Endothelial cell of umbilical vein (primary cell): ENCODE results near the gene ANKRD34A. TPM values are rescaled to one million over a fixed set of nuclear protein-coding genes. Genes with fewer than 3 reads are reported as not detected.

ENCODE experiments used
- BruUV-seq: library from RNA; stranded (reverse); fragments of 400-500 nt; replicated peaks from 2 replicates; lab custom pipeline; 2021; lab: Mats Ljungman, UMichigan
- CTCF ChIA-PET: fragments of 300-600, 350-600 bp; sonication (Branson Sonifier 250); formaldehyde crosslinking; loops from one replicate; lab custom pipeline; 2021; ENCODE audit warnings: antibody characterized with exemption, inconsistent platforms; lab: Charles Lee
- POLR2A ChIA-PET: fragments of 300-600, 350-600 bp; sonication (Branson Sonifier 250); formaldehyde crosslinking; loops from one replicate; lab custom pipeline; 2021; ENCODE audit warnings: antibody characterized with exemption, inconsistent platforms; lab: Charles Lee
- DNase-seq: peaks from one replicate; pipeline ENCODE4 v3.0.0-alpha.2; 2011; ENCODE audit warnings: low read depth, low spot score
- FAIRE-seq: peaks from 2 replicates; lab custom pipeline; 2011; peaks lifted over from hg19 to GRCh38; lab: Jason Lieb, UNC
- H2AFZ ChIP-seq: 2 replicates; pipeline ENCODE4 v1.6.0; 2012; ENCODE audit warnings: low read depth, low read length, control low read depth, inconsistent platforms
- H3K27ac ChIP-seq: 2 replicates; pipeline ENCODE4 v1.5.1; 2011; ENCODE audit warnings: low read depth, mild to moderate bottlenecking, control low read depth, low read length, moderate library complexity; ENCODE audit not compliant: insufficient read depth
- H3K27me3 ChIP-seq, 2 experiments: 2 replicates each; pipeline versions ENCODE4 v1.6.0 to v1.6.1; 2011; ENCODE audit warnings: low read length in 2 of 2, mixed read lengths in 1 of 2; ENCODE audit not compliant: control insufficient read depth in 2 of 2, insufficient read depth in 2 of 2
- H3K36me3 ChIP-seq, 2 experiments: 2 replicates in 1 of 2; 3 replicates in 1 of 2; pipeline ENCODE4 v1.5.1; 2011; ENCODE audit warnings: low read length in 2 of 2, mild to moderate bottlenecking in 1 of 2, moderate library complexity in 1 of 2; ENCODE audit not compliant: control insufficient read depth in 2 of 2, insufficient read depth in 2 of 2; ENCODE audit errors: extremely low read depth in 1 of 2
- H3K4me1 ChIP-seq: 3 replicates; pipeline ENCODE4 v1.5.1; 2011; ENCODE audit warnings: mild to moderate bottlenecking, low read length; ENCODE audit not compliant: control insufficient read depth, insufficient read depth; ENCODE audit errors: extremely low read depth
- H3K4me2 ChIP-seq: 2 replicates; pipeline ENCODE4 v1.6.1; 2011; ENCODE audit warnings: low read length, control low read depth, mixed read lengths; ENCODE audit not compliant: insufficient read depth
- H3K4me3 ChIP-seq, 3 experiments: fragments of 200-600 bp in 1 of 3; sonication (generic), shearing (Covaris generic) in 1 of 3; replicated peaks in 1 of 3; 2 replicates each; pipeline ENCODE4 v1.5.1; 2011 to 2016; ENCODE audit warnings: control low read depth in 3 of 3, low read length in 3 of 3, mild to moderate bottlenecking in 2 of 3, inconsistent platforms in 1 of 3, low read depth in 1 of 3, moderate library complexity in 1 of 3; ENCODE audit not compliant: insufficient read depth in 1 of 3
- H3K79me2 ChIP-seq: 2 replicates; pipeline ENCODE4 v1.6.0; 2012; ENCODE audit warnings: low read length, inconsistent platforms; ENCODE audit not compliant: control insufficient read depth, insufficient read depth
- H3K9ac ChIP-seq: replicated peaks from 2 replicates; pipeline ENCODE3; 2011; ENCODE audit warnings: low read length, control low read depth; ENCODE audit not compliant: insufficient read depth; ENCODE audit errors: extremely low read depth
- H3K9me1 ChIP-seq: replicated peaks from 3 replicates; pipeline ENCODE4 v1.6.0; 2011; ENCODE audit warnings: mild to moderate bottlenecking, low read length; ENCODE audit not compliant: control insufficient read depth, insufficient read depth; ENCODE audit errors: extremely low read depth
- H3K9me3 ChIP-seq: replicated peaks from 2 replicates; pipeline ENCODE4 v1.5.1; 2012; ENCODE audit warnings: low read length, inconsistent platforms; ENCODE audit not compliant: control insufficient read depth, insufficient read depth
- H4K20me1 ChIP-seq: replicated peaks from 2 replicates; pipeline ENCODE3; 2011; ENCODE audit warnings: mild to moderate bottlenecking, low read length; ENCODE audit not compliant: control insufficient read depth, insufficient read depth; ENCODE audit errors: extremely low read depth
- EZH2 ChIP-seq: IDR thresholded peaks from 2 replicates; pipeline ENCODE4 v1.6.1; 2012; ENCODE audit warnings: borderline replicate concordance, low read depth, mild to moderate bottlenecking, moderate library complexity, low read length, inconsistent platforms; ENCODE audit not compliant: severe bottlenecking
- FOS ChIP-seq: IDR thresholded peaks from 2 replicates; pipeline ENCODE4 v1.6.1; 2011; ENCODE audit warnings: mild to moderate bottlenecking, low read length, moderate library complexity, borderline replicate concordance; ENCODE audit not compliant: insufficient read depth
- GATA2 ChIP-seq: IDR thresholded peaks from 2 replicates; pipeline ENCODE4 v1.7.0; 2011; ENCODE audit warnings: low read depth, mild to moderate bottlenecking, moderate library complexity, mixed read lengths, low read length; ENCODE audit not compliant: insufficient read length, insufficient read depth
- JUN ChIP-seq: IDR thresholded peaks from 2 replicates; pipeline ENCODE4 v1.6.1; 2011; ENCODE audit warnings: borderline replicate concordance, low read depth; ENCODE audit not compliant: insufficient read length, insufficient read depth
- MYC ChIP-seq: IDR thresholded peaks from one replicate; pipeline ENCODE4 v1.6.1; 2011; ENCODE audit warnings: mild to moderate bottlenecking, low read depth, low read length
- POLR2A ChIP-seq: IDR thresholded peaks from 2 replicates; pipeline ENCODE4 v1.6.1; 2012; ENCODE audit warnings: low read depth, mild to moderate bottlenecking, control low read depth, low read length
- POLR2AphosphoS5 ChIP-seq: IDR thresholded peaks from 2 replicates; pipeline ENCODE4 v1.6.1; 2012; ENCODE audit warnings: low read depth, mild to moderate bottlenecking, control low read depth, low read length, moderate library complexity; ENCODE audit not compliant: insufficient read depth
- dilution Hi-C: fragments of 300-500 bp; cut with MboI; formaldehyde crosslinking; loops from one replicate; pipeline ENCODE4 v1.15.0; 2019; ENCODE audit warnings: low sequenced_read_pairs; ENCODE audit not compliant: extremely low pct_ligation_motif_present
- intact Hi-C: fragments of 100-400 bp; cut with micrococcal nuclease; formaldehyde crosslinking; loops from one replicate; pipeline ENCODE4 v1.10.0; 2022
- polyA plus RNA-seq, 4 experiments: library from polyadenylated mRNA; depleted of rRNA in 3 of 4; stranded (reverse) in 3 of 4; unstranded in 1 of 4; fragments of >200 nt; gene quantifications; 2 replicates each; pipeline versions ENCODE4 v1.2.1 to v1.2.3, GENCODE V29; 2011 to 2012; ENCODE audit warnings: missing spikeins in 1 of 4
- total RNA-seq: library from RNA; stranded (reverse); gene quantifications from 2 replicates; pipeline ENCODE4 v1.2.3, GENCODE V29; 2021
- TF ChIP-seq, protein P1 (sequence below), 2 donors: IDR thresholded peaks; 1 replicate in 1 of 2; 2 replicates in 1 of 2; pipeline ENCODE4 v1.5.1; 2011; ENCODE audit warnings: low read length in 2 of 2, mild to moderate bottlenecking in 2 of 2, moderate library complexity in 2 of 2, control low read depth in 1 of 2, inconsistent platforms in 1 of 2, low read depth in 1 of 2; ENCODE audit not compliant: insufficient read depth in 1 of 2; ENCODE audit errors: extremely low read depth in 1 of 2
- TF ChIP-seq, protein P2 (sequence below): IDR thresholded peaks from 2 replicates; pipeline ENCODE4 v1.6.1; 2011; ENCODE audit not compliant: insufficient read depth, insufficient read length

Gene ANKRD34A
- total and polyA plus RNA-seq, 2 donors (not counting 3 experiments of a cell fraction or from before 2014, with no cell fraction given) = 0.24 to 0.43 TPM

DNA sequence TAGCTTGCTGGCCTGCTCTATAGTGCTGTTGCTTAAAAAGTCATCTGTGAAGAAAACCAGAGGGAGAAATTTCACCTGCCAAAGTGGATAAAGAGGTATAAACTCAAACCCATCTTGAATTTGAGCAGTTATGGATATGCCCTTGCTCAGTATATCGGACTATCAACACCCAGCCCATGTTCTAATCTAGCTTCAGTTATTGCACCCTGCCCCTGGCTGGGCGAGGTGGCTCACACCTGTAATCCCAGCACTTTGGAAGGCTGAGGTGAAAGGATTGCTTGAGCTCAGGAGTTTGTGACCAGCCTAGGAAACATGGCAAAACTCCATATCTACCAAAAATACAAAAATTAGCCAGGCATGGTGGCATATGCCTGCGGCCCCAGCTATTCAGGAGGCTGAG, 19.8 kb downstream of the ANKRD34A start:
- intact Hi-C loops (no loop called here), dilution Hi-C loops (no loop called here)
- Histone ChIP-seq H3K27ac (no peak overlapping the region), H3K9me3 (no peaks in the 10 kb centered on the region), H3K4me3 (no peak overlapping the region), H2AFZ (no peak overlapping the region), H3K36me3 (peaks cover 0 to 3% of the 10 kb centered on the region in 2 experiments), H4K20me1 (no peaks in the 10 kb centered on the region), H3K79me2 (peaks cover 24% of the 10 kb centered on the region), H3K27me3 (no peaks in the 10 kb centered on the region), H3K9me1 (no peaks in the 10 kb centered on the region), H3K4me1 (no peaks in the 10 kb centered on the region), H3K9ac (no peak overlapping the region), H3K4me2 (no peak overlapping the region)
- ChIA-PET CTCF (interaction anchor here (0.6 to 1.1 kb wide), 2 partner anchors 14 to 63 kb away, joined by 3 read pairs; partner anchors contain the start of gene LIX1L), POLR2A (no interaction called here)
- BruUV-seq = no TSS peak
- DNase-seq (no peak), FAIRE-seq (no peak)
- TF ChIP-seq POLR2A (no peak), FOS (no peak), GATA2 (no peak), JUN (no peak), MYC (no peak), POLR2AphosphoS5 (no peak), EZH2 (no peak)
- TF ChIP-seq, protein P1, sequence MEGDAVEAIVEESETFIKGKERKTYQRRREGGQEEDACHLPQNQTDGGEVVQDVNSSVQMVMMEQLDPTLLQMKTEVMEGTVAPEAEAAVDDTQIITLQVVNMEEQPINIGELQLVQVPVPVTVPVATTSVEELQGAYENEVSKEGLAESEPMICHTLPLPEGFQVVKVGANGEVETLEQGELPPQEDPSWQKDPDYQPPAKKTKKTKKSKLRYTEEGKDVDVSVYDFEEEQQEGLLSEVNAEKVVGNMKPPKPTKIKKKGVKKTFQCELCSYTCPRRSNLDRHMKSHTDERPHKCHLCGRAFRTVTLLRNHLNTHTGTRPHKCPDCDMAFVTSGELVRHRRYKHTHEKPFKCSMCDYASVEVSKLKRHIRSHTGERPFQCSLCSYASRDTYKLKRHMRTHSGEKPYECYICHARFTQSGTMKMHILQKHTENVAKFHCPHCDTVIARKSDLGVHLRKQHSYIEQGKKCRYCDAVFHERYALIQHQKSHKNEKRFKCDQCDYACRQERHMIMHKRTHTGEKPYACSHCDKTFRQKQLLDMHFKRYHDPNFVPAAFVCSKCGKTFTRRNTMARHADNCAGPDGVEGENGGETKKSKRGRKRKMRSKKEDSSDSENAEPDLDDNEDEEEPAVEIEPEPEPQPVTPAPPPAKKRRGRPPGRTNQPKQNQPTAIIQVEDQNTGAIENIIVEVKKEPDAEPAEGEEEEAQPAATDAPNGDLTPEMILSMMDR (IDR thresholded peaks at IDR 0.05; ENCODE audit: extremely low read depth in 1 of 2, insufficient read depth in 1 of 2, low read depth in 1 of 2, low read length in 2 of 2) = no peak
- TF ChIP-seq, protein P2, sequence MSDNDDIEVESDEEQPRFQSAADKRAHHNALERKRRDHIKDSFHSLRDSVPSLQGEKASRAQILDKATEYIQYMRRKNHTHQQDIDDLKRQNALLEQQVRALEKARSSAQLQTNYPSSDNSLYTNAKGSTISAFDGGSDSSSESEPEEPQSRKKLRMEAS = no peak
